ENCODE results near the gene IGF2. TPM values are rescaled to one million over a fixed set of nuclear protein-coding genes. Genes with fewer than 3 reads are reported as not detected.

Gene IGF2
- polyA plus RNA-seq, 1 donor (not counting 4 experiments of a cell fraction or from before 2014, with no cell fraction given) = not detected

DNA sequence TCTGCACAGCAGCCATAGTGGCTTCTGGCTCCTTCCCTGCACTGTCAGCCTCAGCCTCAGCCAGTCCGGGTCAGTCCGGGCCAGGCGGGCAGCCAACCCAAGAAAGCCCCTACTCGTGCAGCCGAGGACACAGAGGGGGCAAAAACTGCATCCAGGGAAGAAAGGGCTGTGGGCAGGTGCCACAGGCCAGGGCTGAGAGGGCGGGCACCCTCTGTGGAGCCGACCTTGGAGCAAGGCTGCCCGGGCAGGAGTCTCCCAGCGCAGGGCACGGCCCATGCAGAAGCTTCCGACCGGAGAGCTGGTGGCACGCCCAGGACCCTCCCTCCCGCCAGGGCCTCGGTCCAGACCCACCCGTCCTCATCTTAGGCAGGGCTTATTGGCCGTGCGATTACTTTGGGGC, 42.9 kb upstream of the IGF2 start:
- Histone ChIP-seq H3K9me1 (ENCODE audit: control insufficient read depth, extremely low read depth, insufficient read depth, low read length) (no peaks in the 10 kb centered on the region), H4K20me1 (ENCODE audit: control insufficient read depth, extremely low read depth, insufficient read depth, low read length) (no peaks in the 10 kb centered on the region), H2AFZ (ENCODE audit: control insufficient read depth, low read length) (no peak overlapping the region), H3K4me1 (ENCODE audit: control insufficient read depth, extremely low read depth, insufficient read depth, low read length) (peaks cover 61% of the 10 kb centered on the region), H3K27ac (ENCODE audit: control insufficient read depth, insufficient read depth, low read length) (no peak overlapping the region), H3K4me3 (ENCODE audit: control insufficient read depth in 2 of 3, extremely low read depth in 1 of 3, insufficient read depth in 2 of 3, low read depth in 1 of 3, low read length in 3 of 3) (no peak overlapping the region), H3K9ac (ENCODE audit: control insufficient read depth, extremely low read depth, insufficient read depth, low read length) (no peak overlapping the region), H3K79me2 (ENCODE audit: control insufficient read depth, insufficient read depth, low read length) (no peaks in the 10 kb centered on the region), H3K27me3 (ENCODE audit: control insufficient read depth, extremely low read depth, insufficient read depth, low read length) (no peaks in the 10 kb centered on the region), H3K36me3 (ENCODE audit: control insufficient read depth in 2 of 2, extremely low read depth in 1 of 2, insufficient read depth in 2 of 2, low read length in 2 of 2) (no peaks in the 10 kb centered on the region), H3K9me3 (ENCODE audit: control insufficient read depth, low read depth, low read length) (no peaks in the 10 kb centered on the region), H3K4me2 (ENCODE audit: control insufficient read depth, extremely low read depth, insufficient read depth, low read depth, low read length) (no peak overlapping the region)
- FAIRE-seq (no peak), DNase-seq (ENCODE audit: low read depth, low spot score) (no peak)
- dilution Hi-C loops (cut with MboI; ENCODE audit: extremely low pct_ligation_motif_present, low sequenced_read_pairs) = no loop called here
- TF ChIP-seq EZH2 (IDR thresholded peaks at IDR 0.05; ENCODE audit: low read length) = no peak
- TF ChIP-seq, protein P1, sequence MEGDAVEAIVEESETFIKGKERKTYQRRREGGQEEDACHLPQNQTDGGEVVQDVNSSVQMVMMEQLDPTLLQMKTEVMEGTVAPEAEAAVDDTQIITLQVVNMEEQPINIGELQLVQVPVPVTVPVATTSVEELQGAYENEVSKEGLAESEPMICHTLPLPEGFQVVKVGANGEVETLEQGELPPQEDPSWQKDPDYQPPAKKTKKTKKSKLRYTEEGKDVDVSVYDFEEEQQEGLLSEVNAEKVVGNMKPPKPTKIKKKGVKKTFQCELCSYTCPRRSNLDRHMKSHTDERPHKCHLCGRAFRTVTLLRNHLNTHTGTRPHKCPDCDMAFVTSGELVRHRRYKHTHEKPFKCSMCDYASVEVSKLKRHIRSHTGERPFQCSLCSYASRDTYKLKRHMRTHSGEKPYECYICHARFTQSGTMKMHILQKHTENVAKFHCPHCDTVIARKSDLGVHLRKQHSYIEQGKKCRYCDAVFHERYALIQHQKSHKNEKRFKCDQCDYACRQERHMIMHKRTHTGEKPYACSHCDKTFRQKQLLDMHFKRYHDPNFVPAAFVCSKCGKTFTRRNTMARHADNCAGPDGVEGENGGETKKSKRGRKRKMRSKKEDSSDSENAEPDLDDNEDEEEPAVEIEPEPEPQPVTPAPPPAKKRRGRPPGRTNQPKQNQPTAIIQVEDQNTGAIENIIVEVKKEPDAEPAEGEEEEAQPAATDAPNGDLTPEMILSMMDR (optimal IDR thresholded peaks at IDR 0.05 in 1 of 3, IDR thresholded peaks at IDR 0.05 in 1 of 3, conservative IDR thresholded peaks at IDR 0.05 in 1 of 3; ENCODE audit: extremely low read depth in 1 of 3, insufficient read depth in 2 of 3, low read length in 3 of 3) = no peak

DNA sequence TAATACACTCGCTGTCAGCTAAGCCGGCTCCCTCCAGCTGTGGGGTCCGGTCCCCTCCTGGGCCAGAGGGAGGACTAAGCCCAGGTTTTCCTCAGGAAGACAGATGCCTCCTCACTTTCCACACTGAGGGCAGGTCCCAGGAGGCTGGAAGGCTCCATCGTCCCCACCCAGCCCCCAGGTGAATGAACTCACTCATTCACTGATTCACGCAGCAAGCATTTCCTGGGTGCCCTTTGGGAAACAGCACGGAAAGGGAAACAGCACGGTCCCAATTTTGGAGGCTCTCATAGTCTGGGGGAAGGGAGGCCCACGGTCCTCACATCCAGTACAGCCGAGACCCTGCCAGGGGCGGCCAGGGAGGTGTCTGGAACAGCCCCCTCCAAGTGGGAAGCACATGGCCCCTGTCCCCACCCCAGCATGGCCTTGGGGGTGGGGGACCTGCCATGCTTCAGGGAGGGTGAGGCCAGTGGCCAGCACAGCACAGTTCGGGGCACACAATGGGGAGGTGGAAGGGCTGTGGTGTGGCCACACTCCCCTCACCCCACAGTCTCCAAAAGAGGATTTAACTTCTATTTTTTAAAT, 41.7 kb upstream of the IGF2 start:
- no peak overlapping the region for H3K4me3 ChIP-seq (ENCODE audit: control insufficient read depth in 2 of 3, extremely low read depth in 1 of 3, insufficient read depth in 2 of 3, low read depth in 1 of 3, low read length in 3 of 3)
- no peak for TF ChIP-seq EZH2 (IDR thresholded peaks at IDR 0.05; ENCODE audit: low read length)
- TF ChIP-seq, protein P1 (optimal IDR thresholded peaks at IDR 0.05 in 1 of 3, IDR thresholded peaks at IDR 0.05 in 1 of 3, conservative IDR thresholded peaks at IDR 0.05 in 1 of 3; ENCODE audit: extremely low read depth in 1 of 3, insufficient read depth in 2 of 3, low read length in 3 of 3) = no peak
- peaks cover 68% of the 10 kb centered on the region for H3K4me1 ChIP-seq (ENCODE audit: control insufficient read depth, extremely low read depth, insufficient read depth, low read length)
- no peaks in the 10 kb centered on the region for H4K20me1 ChIP-seq (ENCODE audit: control insufficient read depth, extremely low read depth, insufficient read depth, low read length)
- H3K4me2 ChIP-seq (ENCODE audit: control insufficient read depth, extremely low read depth, insufficient read depth, low read depth, low read length) = peak overlapping the region; percentile 51
- H2AFZ ChIP-seq (ENCODE audit: control insufficient read depth, low read length) = peak overlapping the region; percentile 32
- no peaks in the 10 kb centered on the region for H3K9me1 ChIP-seq (ENCODE audit: control insufficient read depth, extremely low read depth, insufficient read depth, low read length)
- H3K27ac ChIP-seq (ENCODE audit: control insufficient read depth, insufficient read depth, low read length) = peak overlapping the region; percentile 87
- H3K9me3 ChIP-seq (ENCODE audit: control insufficient read depth, low read depth, low read length) = no peaks in the 10 kb centered on the region
- H3K36me3 ChIP-seq (ENCODE audit: control insufficient read depth in 2 of 2, extremely low read depth in 1 of 2, insufficient read depth in 2 of 2, low read length in 2 of 2) = no peaks in the 10 kb centered on the region
- DNase-seq (ENCODE audit: low read depth, low spot score) (no peak), FAIRE-seq (peak; percentile 83)
- dilution Hi-C loops (cut with MboI; ENCODE audit: extremely low pct_ligation_motif_present, low sequenced_read_pairs) = no loop called here
- H3K79me2 ChIP-seq (ENCODE audit: control insufficient read depth, insufficient read depth, low read length) = peaks cover 4% of the 10 kb centered on the region
- H3K9ac ChIP-seq (ENCODE audit: control insufficient read depth, extremely low read depth, insufficient read depth, low read length) = peak overlapping the region; percentile 53
- H3K27me3 ChIP-seq (ENCODE audit: control insufficient read depth, extremely low read depth, insufficient read depth, low read length) = no peaks in the 10 kb centered on the region
